SK-N-MC (cell line): ENCODE data around the gene NLRC5.

Experiments used
- DNase-seq: peaks from one replicate; pipeline ENCODE4 v3.0.0-alpha.2; 2011; ENCODE audit warnings: low read depth, low spot score
- H3K27ac ChIP-seq: fragments of 200-600 bp; sonication (generic); 2 replicates; pipeline ENCODE4 v1.5.1; 2016; ENCODE audit warnings: mixed run types
- H3K36me3 ChIP-seq: fragments of 200-600 bp; sonication (generic); 2 replicates; pipeline ENCODE4 v1.6.1; 2017; ENCODE audit warnings: antibody characterized with exemption, low read length, mixed read lengths; ENCODE audit not compliant: insufficient read depth
- H3K4me3 ChIP-seq: fragments of 200-600 bp; sonication (generic); 2 replicates; pipeline ENCODE4 v1.5.1; 2016
- H3K9ac ChIP-seq: fragments of 200-600 bp; sonication (generic); 2 replicates; pipeline ENCODE4 v1.8.0; 2017; ENCODE audit warnings: mixed run types, mixed read lengths; ENCODE audit not compliant: insufficient read length
- H3K9me3 ChIP-seq: fragments of 200-600 bp; sonication (generic); 2 replicates; pipeline ENCODE4 v1.6.1; 2017; ENCODE audit warnings: low read depth, mild to moderate bottlenecking, antibody characterized with exemption, low read length, moderate library complexity, mixed read lengths
- EZH2 ChIP-seq: fragments of 200-600 bp; sonication (generic); IDR thresholded peaks from one replicate; pipeline ENCODE4 v1.6.1; 2017; ENCODE audit warnings: antibody characterized with exemption
- FOXP2 ChIP-seq: optimal IDR thresholded peaks from 2 replicates; pipeline ENCODE3; 2011; ENCODE audit warnings: mild to moderate bottlenecking, moderate library complexity; ENCODE audit not compliant: insufficient read depth; ENCODE audit errors: extremely low read length, control extremely low read depth
- POLR2AphosphoS5 ChIP-seq: IDR thresholded peaks from 2 replicates; pipeline ENCODE4 v1.6.1; 2012; ENCODE audit warnings: mild to moderate bottlenecking, low read depth, low read length, borderline replicate concordance

NLRC5 gene

DNA sequence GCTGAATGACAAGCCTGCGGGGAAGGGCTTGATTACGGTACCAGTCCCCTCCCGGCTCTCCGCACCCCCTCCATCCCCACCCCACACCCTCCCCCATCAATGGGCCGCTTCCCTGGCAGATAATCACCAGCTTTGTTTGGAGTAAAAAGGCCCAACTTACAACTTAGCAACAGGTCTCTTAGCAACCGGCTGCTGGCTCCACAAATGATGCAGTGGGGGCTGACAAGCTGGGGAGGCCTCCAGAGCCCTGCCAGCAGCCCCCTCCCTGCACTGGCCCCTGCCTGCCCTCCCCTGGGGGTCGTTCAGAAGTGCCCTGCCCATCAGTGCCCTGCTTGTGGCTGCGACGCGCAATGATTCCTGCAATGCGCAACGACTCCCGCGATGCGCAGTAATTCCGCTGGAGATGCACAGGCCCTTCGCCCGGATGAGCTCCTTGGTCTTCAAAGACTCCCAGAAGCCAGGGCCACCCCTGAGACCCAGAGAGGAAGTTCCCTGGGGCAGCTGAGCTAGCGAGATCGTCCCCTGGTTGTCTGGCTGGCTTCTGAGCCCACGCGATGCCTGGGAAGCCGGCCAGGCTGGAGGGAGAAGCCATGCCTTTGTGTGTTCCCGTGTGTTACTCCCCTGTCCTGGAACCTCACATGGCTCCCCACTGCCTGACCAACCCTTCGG lies 126.3 kb downstream of the NLRC5 start:
- H3K9me3 ChIP-seq = no peaks in the 10 kb centered on the region
- no peaks in the 10 kb centered on the region for H3K36me3 ChIP-seq
- no peak overlapping the region for H3K27ac ChIP-seq
- TF ChIP-seq POLR2AphosphoS5 = no peak
- no peak for TF ChIP-seq EZH2
- no peak for TF ChIP-seq FOXP2
- no peak overlapping the region for H3K4me3 ChIP-seq
- no peak for DNase-seq
- no peak overlapping the region for H3K9ac ChIP-seq

GRCh38 chr16:57118461-57119084 lies 129.2 kb downstream of the NLRC5 start:
- Histone ChIP-seq H3K9me3 (no peaks in the 10 kb centered on the region), H3K27ac (no peak overlapping the region), H3K9ac (no peak overlapping the region), H3K4me3 (no peak overlapping the region), H3K36me3 (no peaks in the 10 kb centered on the region)
- no peak for DNase-seq
- TF ChIP-seq FOXP2 (no peak), EZH2 (no peak), POLR2AphosphoS5 (no peak)

- TF ChIP-seq EZH2 (no peak), FOXP2 (no peak), POLR2AphosphoS5 (no peak)
- Histone ChIP-seq H3K36me3 (no peaks in the 10 kb centered on the region), H3K27ac (no peak overlapping the region), H3K9me3 (no peaks in the 10 kb centered on the region), H3K9ac (no peak overlapping the region), H3K4me3 (no peak overlapping the region)
- DNase-seq = no peak
These were observed 134.0 kb downstream of the NLRC5 start for GRCh38 chr16:57123216-57123973.

DNA sequence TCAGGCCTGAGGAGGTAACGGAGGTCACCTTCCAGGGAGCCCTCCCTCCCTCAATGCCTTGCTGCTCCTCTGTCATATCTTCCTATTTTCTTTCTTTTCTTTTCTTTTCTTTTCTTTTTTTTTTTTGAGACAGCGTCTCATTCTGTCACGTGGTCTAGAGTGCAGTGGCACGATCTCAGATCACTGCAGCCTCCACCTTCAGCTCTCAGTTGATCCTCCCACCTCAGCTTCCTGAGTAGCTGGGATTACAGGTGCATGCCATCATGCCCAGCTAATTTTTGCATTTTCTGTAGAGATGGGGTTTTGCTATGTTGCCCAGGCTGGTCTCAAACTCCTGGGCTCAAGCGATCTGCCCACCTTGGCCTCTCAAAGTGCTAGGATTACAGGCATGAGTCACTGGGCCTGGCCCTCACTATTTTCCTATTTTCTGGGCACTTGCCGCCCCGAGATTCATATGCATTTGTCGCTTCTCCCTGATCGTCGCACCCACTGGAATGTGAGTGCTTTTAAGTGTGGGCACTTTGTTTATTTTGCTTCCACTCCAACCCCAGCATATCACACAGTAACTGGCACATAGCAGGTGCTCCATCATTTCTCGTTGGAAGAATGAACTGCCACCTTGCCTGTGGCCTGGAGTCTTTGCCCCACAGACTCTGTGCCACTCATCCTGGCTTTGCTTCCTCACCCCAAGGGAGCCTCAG lies 134.8 kb downstream of the NLRC5 start:
- no peak for DNase-seq
- Histone ChIP-seq H3K9ac (no peak overlapping the region), H3K4me3 (no peak overlapping the region), H3K27ac (no peak overlapping the region), H3K9me3 (no peaks in the 10 kb centered on the region), H3K36me3 (no peaks in the 10 kb centered on the region)
- no peak for TF ChIP-seq EZH2
- TF ChIP-seq FOXP2 = no peak
- no peak for TF ChIP-seq POLR2AphosphoS5

- TF ChIP-seq POLR2AphosphoS5 = no peak
- TF ChIP-seq FOXP2 = no peak
- TF ChIP-seq EZH2 = no peak
These were observed 136.0 kb downstream of the NLRC5 start for GRCh38 chr16:57125376-57125775.

GRCh38 chr16:57125969-57126368 lies 136.6 kb downstream of the NLRC5 start:
- H3K9ac ChIP-seq = no peak overlapping the region
- no peak overlapping the region for H3K4me3 ChIP-seq
- H3K36me3 ChIP-seq = no peaks in the 10 kb centered on the region
- no peaks in the 10 kb centered on the region for H3K9me3 ChIP-seq
- DNase-seq = no peak
- H3K27ac ChIP-seq = no peak overlapping the region
- no peak for TF ChIP-seq EZH2
- TF ChIP-seq FOXP2 = no peak
- TF ChIP-seq POLR2AphosphoS5 = no peak

More at GRCh38 chr16:57125376-57125775, 136.0 kb downstream of the NLRC5 start:
- no peak for DNase-seq
- no peaks in the 10 kb centered on the region for H3K9me3 ChIP-seq
- no peak overlapping the region for H3K27ac ChIP-seq
- H3K4me3 ChIP-seq = no peak overlapping the region
- H3K9ac ChIP-seq = no peak overlapping the region
- H3K36me3 ChIP-seq = no peaks in the 10 kb centered on the region

DNA sequence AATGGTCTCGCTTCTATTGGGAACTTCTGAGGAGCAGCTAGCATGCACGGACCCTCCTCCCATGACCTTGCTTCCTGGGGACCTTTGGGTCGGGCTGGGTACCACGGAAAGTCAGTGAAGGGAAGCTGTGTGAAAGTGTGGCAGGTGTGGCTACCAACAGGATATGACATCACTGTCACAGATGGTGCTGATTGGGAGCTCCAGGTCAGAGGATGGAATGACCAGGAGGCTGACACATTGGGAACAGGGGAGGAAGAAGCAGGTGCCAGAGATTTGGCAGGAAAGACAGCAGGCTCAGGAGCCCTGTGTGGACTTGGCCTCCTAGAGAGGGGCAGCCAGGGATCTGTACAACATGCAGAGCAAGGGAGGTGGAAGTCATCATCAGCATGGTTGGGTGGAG lies 137.1 kb downstream of the NLRC5 start:
- Histone ChIP-seq H3K4me3 (no peak overlapping the region), H3K36me3 (no peaks in the 10 kb centered on the region), H3K27ac (no peak overlapping the region), H3K9ac (no peak overlapping the region), H3K9me3 (no peaks in the 10 kb centered on the region)
- TF ChIP-seq POLR2AphosphoS5 (no peak), FOXP2 (no peak), EZH2 (no peak)
- DNase-seq = no peak
